Skin of body (tissue), 2 donors: ENCODE measurements around the gene ZNF783. TPM values are rescaled to one million over a fixed set of nuclear protein-coding genes. Genes with fewer than 3 reads are reported as not detected.
"Not testable (repeated sequence)": the region's sequence is repeated elsewhere in the genome, so short reads cannot be mapped to it uniquely, and the experiment has no call there.

Experiments used
- DNase-seq: peaks from one replicate; lab custom pipeline; 2025; lab: John Stamatoyannopoulos, UW
- total RNA-seq: library from RNA; depleted of rRNA; stranded (reverse); fragments of >200 nt; gene quantifications from one replicate; pipeline ENCODE4 v1.2.3, GENCODE V29; 2014

ZNF783 gene
- total RNA-seq, 1 donor from 2014 or later: 10.2 TPM

DNA sequence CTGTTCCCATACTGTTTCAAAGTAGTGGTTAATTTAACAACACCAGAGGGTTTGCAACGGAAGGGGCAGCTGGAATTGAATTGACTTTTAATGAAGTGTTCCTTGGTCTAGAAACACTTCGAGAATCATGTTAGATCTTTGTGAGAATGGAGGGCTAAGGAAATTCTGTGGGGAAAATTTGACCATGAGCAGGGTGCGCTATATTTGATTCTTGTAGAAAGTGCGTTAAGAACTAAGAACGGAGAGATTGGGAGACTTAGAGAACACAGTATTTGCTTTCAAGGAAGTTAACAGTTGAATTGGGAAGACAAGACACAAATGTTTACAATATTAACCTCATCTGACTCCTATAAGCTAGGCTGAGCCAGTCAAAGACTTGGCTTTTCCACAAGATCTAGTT, 21.4 kb upstream of the ZNF783 start:
- no peak for DNase-seq

DNA sequence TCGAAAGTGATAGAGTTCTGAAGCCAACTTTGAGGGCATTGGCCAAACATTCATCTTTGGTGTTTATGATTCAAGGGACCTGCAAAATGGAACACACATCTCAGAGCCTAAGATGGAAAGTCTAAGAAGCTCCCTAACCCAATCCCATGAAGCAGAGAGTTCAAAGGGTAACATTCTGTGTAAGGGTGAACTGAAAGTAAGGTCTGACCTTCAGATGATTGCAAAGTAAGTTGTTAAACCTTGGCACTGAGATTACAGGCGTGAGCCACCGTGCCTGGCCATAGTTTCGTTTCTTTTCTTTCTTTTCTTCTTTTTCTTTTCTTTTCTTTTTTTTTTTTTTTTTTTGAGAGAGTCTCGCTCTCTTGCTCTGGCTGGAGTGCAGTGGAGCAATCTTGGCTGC, 20.3 kb upstream of the ZNF783 start:
- DNase-seq: no peak

DNA sequence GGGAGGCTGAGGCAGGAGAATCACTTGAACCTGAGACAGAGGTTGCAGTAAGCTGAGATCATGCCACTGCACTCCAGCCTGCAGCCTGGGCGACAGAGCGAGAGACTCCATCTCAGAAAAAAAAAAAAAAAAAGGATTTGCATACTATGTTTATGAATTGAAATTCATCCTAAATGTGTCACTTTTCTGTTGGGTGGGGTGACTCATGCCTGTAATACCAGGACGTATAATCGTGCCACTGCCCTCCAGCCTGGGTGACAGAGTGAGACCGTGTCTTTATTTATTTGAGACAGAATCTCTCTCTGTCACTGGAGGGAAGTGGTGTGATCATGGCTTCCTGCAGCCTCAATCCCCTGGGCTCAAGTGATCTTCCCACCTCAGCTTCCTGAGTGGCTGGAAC, 16.8 kb upstream of the ZNF783 start:
- DNase-seq: no peak

DNA sequence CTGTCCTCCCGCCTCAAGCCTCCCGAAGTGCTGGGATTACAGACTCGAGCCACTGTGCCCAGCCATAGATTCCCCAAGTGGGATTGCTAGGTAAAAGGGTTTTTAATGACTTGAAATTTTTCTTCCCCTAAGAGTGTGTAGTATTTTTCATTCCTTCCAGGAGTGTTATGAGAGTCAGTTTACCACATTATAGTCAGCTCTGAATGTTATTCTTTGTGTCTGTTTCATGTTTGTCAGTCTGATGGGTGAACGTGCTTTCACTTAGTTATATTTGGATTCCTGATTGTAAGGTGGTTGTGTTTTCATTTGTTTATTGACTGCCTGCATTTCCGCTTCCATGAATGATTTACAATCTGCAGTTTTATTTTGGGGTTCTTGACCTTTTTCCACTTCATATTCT, 16.3 kb upstream of the ZNF783 start:
- no peak for DNase-seq

DNA sequence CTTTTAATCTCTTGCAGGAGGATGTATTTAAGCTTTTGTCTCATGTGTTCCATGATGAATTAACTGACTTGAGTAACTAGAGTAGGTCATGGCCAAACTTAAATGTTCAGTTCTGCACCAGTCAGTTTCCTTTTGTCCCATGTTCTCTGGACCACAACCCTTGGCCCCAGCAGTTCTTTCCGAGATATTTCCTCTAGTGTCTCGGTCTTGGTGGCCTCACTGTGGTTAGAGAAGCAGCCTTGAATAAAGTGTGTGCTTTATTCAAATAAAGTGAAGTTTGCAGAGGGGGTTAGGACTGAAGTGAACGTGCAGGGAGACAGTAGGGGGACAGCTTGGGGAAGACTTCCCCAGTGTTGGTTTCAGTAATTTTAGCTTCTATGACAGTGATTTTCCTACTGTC, 13.2 kb upstream of the ZNF783 start:
- no peak for DNase-seq

DNA sequence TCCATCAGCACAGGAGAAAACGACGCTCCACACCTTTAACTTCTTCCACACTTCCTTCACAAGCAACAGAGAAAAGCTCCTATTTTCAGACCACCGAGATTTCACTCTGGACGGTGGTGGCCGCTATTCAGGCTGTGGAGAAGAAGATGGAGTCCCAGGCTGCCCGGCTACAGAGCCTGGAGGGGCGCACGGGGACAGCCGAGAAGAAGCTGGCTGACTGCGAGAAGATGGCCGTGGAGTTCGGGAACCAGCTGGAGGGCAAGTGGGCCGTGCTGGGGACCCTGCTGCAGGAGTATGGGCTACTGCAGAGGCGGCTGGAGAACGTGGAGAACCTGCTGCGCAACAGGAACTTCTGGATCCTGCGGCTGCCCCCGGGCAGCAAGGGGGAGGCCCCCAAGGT, 11.8 kb upstream of the ZNF783 start:
- not testable (repeated sequence) for DNase-seq

DNA sequence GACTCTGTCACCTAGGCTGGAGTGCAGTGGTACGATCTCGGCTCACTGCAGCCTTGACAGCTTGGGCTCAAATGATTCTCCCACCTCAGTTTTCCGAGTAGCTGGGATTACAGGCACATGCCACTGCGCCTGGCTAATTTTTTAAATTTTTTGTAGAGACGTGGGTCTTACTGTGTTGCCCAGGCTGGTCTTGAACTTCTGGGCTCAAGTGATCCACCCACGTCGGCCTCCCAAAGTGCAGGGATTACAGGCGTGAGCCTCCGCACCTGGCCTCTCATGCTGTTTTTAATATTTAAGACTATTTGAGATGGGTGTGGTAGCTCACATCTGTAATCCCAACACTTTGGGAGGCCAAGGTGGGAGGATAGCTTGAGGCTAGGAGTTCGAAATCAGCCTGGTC, 10.5 kb upstream of the ZNF783 start:
- DNase-seq: not testable (repeated sequence)

DNA sequence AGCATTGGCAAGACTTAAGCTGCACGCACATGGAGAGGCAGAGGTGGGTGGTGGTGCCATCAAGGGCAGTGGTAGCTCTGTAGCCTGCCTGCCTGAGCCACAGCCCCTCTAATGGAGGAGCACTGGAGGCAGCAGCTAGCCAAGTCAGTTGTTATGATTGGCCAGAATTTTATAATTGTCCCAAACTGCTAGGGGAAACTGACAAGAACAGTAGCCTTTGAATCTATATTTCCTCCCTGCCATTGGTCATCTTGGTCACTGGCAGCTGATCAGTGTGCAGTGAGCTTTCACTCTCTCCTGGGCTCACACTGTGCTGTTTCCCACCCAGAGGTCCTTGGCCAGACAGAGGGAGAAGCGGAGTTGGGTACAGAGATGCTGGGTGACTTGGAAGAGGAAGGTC, 9.6 kb upstream of the ZNF783 start:
- DNase-seq: no peak

DNA sequence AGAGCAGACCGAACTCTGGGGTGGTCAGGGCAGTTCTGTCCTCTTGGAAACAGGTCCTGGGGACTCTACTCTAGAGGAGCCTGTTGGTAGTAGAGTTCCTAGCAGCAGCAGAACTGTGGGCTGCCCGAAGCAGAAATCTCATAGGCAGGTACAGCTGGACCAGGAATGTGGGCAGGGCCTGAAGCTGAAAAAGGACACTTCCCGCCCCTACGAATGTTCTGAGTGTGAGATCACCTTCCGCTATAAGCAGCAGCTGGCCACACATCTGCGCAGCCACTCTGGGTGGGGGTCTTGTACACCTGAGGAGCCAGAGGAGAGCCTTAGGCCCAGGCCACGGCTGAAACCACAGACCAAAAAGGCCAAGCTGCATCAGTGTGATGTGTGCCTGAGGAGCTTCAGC, 8.3 kb upstream of the ZNF783 start:
- DNase-seq: no peak

DNA sequence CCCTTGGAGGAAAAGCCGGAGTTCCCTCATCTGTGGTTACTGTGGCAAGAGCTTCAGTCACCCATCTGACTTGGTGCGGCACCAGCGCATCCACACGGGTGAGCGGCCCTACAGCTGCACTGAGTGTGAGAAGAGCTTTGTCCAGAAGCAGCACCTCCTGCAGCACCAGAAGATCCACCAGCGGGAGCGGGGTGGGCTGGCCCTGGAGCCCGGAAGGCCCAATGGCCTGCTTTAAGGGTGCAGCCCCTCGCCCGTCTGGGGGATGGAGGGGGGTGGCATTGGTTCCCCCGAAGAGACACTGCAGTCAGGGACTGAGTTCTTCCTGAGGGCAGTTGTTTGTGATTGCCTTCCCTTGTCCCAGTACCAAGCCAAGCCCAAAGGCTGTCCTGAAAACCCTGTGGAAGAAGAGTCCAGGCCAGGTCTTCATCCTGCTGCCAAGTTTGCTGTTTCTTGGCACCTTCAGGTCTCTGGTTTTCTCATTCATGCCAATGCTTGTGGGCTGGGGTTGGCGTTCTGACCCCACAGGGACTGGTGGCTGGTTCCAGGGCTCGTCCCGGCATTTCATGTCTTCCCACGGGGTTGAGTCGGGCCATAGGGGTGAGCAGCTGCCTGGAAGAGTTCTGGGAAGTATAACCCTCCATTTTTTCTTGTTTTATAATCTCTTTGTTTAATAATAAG, 7.7 kb upstream of the ZNF783 start:
- DNase-seq: no peak

DNA sequence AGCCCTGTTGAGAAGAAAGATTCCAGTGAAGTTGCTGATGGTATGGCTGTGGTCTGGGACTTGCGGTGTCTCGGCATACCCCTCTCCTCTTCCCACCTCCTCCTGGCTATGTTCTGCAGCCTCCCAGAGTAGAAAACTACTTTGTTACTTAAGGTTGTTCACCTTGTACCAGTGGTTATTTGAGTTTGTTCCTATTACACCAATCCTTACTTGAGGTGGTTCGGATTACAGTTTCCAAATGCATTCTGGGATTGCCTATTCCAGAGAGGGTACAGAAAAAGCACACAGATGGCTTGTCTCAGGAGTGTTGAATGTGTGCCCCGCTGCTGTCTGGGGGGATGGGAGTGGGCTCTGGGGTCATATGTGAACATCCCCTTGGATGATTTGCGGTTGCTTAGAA, 6.8 kb upstream of the ZNF783 start:
- DNase-seq: no peak

DNA sequence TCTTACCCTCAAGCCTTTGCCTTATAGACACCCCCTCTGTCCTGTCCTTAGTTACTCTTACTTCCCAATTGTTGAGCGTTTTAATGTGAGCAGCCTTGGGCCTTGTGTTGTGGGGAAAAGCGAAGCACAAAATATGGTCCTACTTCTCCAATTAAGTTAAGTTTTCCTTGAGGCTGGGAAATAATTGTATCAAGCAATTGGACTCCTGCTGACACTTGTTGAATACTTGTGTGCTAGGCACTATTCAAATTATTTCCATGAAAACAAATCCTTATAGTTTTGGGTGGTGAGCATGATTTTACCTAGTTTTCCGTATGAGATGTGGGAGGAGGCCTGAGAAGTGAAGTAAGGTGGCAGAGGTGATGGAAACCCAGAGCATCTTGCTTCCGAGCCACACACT, 5.4 kb upstream of the ZNF783 start:
- DNase-seq: no peak

DNA sequence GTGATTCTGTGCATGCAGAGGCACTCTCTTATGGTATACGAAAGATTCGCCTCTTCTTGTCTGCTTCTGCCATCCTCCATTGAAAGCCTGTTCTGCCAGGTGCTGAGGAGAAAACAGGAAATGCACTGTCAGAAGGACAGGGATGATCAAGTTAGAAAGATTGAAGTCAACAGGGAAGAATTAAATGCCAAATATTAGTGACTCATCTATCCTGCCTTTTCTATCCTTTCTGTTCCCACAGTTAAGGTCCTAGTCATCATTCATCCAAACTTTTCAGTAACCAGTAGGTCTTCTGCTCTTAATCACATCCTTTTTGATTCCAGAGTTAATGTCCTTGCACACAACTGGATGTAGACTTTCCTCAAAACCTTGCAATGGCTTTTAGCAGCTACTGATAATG, 4.8 kb upstream of the ZNF783 start:
- DNase-seq: no peak

DNA sequence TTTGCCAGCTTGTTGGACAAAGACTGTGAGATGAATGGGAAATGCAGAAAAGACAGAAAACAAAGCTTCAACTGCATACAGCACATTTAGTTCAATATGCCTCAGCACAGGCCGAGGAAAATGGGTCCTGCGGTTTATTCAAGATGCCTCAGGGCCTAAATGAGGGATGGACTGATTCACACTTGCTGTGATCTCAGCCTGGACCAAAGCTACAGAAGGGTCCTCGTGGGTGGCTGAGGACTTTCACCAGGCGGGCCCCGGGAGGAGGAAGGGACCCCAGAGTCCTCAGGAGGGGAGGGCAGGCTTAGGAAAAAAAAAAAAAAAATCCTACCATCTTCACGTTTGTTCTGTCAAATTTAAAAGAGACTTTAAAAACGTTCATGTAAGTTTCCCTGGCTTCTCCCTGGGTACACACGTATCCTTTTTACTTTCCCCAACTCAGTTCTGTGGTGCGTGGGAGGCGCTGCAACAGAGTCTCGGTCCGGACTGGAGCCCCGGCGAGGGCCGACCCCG, 624 bp upstream of the ZNF783 start:
- DNase-seq: peak; percentile 22

DNA sequence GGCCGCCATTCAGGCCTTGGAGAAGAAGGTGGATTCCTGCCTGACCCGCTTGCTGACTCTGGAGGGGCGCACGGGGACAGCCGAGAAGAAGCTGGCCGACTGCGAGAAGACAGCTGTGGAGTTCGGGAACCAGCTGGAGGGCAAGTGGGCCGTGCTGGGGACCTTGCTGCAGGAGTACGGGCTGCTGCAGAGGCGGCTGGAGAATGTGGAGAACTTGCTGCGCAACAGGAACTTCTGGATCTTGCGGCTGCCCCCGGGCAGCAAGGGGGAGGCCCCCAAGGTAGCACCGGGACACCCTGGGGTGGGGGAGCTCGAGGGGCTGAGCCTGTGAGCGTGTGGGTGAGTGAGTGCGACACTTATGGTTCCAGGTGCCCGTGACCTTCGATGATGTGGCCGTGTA, 4.5 kb downstream of the ZNF783 start:
- no peak for DNase-seq

DNA sequence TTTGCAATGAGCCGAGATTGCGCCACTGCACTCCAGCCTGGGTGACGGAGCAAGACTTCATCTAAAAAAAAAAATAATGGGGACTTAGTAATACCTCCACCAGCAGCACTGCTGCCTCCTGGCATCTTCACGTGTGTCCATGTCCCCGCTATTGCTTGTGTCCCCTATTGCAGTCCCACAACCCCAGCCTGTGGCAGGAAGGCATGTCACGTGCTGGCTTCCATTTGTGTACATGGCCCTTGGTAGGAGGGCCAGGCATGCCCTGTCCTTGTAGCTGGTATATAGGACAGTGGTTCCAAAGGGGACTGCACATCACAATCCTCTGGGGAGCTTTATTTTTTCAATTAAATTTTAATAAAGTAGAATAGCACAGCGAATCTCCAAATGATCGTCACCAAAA, 5.7 kb downstream of the ZNF783 start:
- no peak for DNase-seq

DNA sequence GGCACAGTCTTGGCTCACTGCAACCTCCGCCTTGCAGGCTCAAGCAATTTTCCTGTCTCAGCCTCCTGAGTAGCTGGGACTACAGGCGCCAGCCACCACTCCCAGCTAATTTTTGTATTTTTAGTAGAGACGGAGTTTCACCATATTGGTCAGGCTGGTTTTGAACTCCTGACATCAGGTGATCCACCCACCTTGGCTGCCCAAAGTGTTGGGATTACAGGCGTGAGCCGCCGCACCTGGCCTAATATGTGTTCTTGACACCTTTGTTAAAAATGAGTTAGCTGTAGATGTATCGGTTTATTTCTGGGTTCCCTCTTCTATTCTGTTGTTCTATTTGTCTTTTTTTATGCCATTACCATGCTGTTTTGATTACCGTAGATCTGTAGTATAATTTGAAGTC, 12.4 kb downstream of the ZNF783 start:
- not testable (repeated sequence) for DNase-seq

DNA sequence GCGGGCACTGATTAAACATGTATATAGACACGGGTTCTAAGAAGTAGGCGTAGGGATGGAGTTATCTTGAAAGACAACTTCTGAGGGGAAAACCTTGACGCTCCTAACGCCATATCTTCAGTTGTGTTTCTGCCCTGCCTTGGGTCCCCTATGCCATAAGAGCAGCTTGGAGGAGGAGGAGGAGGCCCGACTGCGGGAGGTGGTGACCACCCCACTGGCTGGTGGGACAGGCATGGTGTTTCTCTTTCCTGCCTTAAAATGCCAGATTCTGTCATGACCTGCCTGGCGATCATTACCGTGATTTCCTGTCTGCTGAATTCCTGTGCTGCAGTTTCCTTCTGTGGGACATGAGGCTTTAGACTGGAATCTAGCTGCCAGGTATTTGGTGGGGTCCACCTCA, 15.9 kb downstream of the ZNF783 start:
- no peak for DNase-seq

DNA sequence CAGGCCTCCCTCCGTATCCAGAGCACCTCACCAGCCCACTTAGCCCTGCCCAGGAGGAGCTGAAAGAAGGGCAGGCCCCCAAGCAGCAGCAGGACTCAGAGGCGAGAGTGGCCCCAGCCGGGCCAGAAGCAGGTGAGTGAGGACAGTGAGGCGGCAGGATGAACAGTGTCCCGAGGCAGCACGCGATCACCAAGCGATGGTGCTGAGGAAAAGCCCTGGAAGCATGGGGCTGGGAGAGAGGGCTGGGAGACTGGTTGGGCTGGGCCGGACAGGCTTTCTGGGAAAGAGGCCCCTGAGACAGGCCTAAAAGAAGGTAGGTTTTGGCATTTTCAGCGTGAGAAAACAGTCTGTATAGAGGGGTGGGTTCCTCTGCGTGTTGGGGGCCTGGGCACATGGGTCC, 16.4 kb downstream of the ZNF783 start:
- no peak for DNase-seq

DNA sequence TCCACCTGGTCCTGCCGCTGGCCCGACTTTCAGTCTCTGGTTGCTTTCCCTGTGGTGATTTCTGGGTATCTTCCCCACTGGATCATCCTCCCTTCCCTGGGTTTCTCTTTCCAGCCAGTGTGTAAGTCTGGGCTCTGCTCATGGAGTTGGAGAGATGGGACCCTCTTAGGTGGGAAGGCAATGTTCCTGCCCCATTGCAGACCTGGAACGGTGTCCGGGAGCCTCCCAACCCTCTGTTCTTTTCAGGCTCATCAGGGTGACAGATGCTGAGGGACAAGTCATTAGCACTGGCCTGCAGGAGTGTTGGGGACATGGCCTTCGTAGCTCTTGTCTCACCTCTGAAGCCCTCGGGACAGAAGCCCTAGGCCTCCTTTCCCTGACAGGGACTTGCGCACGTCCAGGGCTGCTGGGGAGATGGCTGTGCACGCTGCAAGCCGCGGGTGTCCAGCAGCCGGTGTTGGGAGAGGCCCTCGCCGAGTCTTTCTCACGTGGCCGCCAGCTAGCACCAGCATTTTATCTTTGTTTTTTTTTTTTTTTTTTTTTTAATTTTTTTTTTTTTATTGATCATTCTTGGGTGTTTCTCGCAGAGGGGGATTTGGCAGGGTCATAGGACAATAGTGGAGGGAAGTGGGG, 17.2 kb downstream of the ZNF783 start:
- no peak for DNase-seq

DNA sequence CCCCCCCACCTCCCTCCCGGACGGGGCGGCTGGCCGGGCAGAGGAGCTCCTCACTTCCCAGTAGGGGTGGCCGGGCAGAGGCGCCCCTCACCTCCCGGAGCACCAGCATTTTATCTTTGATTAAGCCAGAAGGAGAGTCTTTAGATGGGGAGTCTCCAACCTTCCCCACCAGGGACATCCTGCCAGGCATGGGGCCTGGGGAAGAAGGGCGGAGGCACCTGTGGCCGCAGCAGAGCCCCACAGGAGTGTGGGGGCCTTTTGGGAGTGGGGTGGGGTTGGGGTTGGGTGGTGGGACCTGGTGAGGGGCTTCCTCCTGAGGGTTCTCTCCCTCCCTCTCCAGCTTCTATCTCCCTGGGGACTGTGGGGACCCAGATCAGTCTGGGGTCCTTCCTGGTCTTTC, 18.2 kb downstream of the ZNF783 start:
- no peak for DNase-seq

DNA sequence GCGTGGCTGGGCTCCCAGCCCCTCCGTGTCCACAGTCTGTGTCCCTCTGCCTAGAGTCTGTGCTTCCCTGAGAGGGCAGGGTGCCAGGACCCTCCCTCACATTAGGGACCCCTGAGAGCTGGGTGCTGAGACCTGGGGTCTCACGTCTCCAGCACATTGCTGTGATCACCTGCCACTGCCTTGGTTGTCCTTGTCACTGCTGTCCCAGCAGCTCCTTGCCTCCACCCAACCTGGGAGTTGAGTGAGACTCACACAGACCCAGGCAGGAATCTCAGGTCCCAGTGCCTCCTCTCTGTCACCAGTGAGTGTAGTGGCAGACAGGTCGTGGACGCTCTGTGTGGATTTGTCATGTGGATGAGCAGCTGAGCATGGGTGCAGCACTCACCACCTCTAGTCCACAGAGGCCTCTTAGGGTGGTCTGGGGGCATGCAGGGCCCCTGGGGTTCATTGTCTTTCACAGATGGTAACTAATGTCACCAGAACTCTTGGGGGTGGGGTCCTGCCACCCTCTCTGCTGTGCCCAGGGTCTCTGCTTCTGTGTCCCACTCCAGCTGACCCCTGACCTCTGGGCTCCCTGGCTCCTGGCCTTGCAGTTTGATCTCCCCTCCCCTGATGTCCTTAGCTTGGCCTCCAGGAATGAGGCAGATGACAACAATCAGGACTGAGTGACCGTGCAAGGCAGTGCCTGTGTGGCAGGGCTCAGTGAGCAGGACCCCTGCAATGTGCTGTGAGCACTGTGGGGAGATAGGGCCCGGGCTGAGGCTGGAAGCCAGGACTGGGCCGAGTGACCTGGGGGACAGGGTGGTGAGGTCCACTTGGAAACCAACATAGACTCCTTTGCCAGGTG, 18.9 kb downstream of the ZNF783 start:
- DNase-seq: no peak
